RPMI8226 (cell line): ENCODE data around the gene ZMIZ2.
"Not testable (repeated sequence)": the region's sequence is repeated elsewhere in the genome, so short reads cannot be mapped to it uniquely, and the experiment has no call there.

Experiments used
- DNase-seq: peaks from one replicate; pipeline ENCODE4 v3.0.0-alpha.2; 2015

ZMIZ2 gene

GRCh38 chr7:44759246-44759645, 10.6 kb downstream of the ZMIZ2 start:
- no peak for DNase-seq

GRCh38 chr7:44760034-44760580, 11.5 kb downstream of the ZMIZ2 start:
- DNase-seq = no peak

- DNase-seq = no peak
These were observed 12.8 kb downstream of the ZMIZ2 start for GRCh38 chr7:44761207-44762161.

- DNase-seq = no peak
These were observed 13.7 kb downstream of the ZMIZ2 start for GRCh38 chr7:44762300-44762699.

- DNase-seq = no peak
These were observed 14.3 kb downstream of the ZMIZ2 start for GRCh38 chr7:44762726-44763522.

- no peak for DNase-seq
These were observed 15.4 kb downstream of the ZMIZ2 start for GRCh38 chr7:44764081-44764480.

- no peak for DNase-seq
These were observed 16.3 kb downstream of the ZMIZ2 start for GRCh38 chr7:44764665-44765578.

- DNase-seq = no peak
These were observed 17.1 kb downstream of the ZMIZ2 start for GRCh38 chr7:44765579-44766415.

GRCh38 chr7:44766416-44766801, 17.8 kb downstream of the ZMIZ2 start:
- DNase-seq = no peak

- no peak for DNase-seq
These were observed 18.7 kb downstream of the ZMIZ2 start for GRCh38 chr7:44767134-44767911.

- DNase-seq = peak; percentile 90
These were observed 19.4 kb downstream of the ZMIZ2 start for GRCh38 chr7:44767912-44768627.

- DNase-seq = no peak
These were observed 20.2 kb downstream of the ZMIZ2 start for GRCh38 chr7:44768628-44769371.

- no peak for DNase-seq
These were observed 20.7 kb downstream of the ZMIZ2 start for GRCh38 chr7:44769376-44769775.

- DNase-seq = peak; percentile 91
These were observed 21.2 kb downstream of the ZMIZ2 start for GRCh38 chr7:44769776-44770294.

- DNase-seq = no peak
These were observed 22.7 kb downstream of the ZMIZ2 start for GRCh38 chr7:44771358-44771757.

GRCh38 chr7:44772440-44772839, 23.8 kb downstream of the ZMIZ2 start:
- DNase-seq = no peak

GRCh38 chr7:44772867-44773266, 24.2 kb downstream of the ZMIZ2 start:
- DNase-seq = peak; percentile 61

GRCh38 chr7:44774486-44774885, 25.8 kb downstream of the ZMIZ2 start:
- DNase-seq = not testable (repeated sequence)
